CD4-positive, alpha-beta T cell treated with Interleukin-12 subunit alpha and Interleukin-12 subunit beta, for 1 hour (primary cell): ENCODE results near the gene CMBL.
"Not testable (repeated sequence)": the region's sequence is repeated elsewhere in the genome, so short reads cannot be mapped to it uniquely, and the experiment has no call there.

ENCODE experiments used
- DNase-seq: peaks from one replicate; pipeline ENCODE4 v3.0.0-alpha.2; 2020

CMBL gene

DNA sequence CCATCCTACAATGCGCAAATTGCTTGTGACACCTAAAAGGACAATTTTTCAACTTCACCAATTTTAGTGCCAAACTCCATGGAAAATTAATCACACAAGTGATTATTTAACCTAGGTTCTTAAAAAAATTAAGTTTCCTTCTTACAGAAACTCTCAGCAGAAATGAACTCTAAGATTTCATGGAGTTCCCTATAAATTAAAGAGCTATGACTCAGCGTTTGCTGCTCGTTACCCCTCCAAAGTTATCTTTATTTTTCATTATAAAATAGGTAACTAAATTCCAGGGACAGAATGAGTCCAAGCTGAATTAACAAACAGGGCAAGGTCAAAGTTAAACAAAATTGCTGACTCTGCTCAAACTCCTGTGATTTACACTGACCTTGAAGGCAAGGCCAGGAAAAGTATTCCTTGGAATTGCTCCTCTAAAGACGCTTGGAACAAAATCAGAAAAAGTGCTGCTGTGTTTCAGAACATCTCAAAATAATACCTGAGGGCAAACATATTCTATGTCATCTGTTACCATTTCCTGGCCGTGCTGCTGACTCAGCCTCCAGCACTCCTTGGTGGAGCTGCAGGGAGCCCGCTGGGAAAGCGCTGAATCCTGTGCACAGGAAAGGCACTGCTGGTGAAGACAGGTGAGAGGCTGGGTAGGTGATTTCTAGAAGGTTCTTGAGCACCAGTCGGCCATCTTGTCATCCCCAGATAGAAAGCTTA lies 2.5 kb upstream of the CMBL start:
- DNase-seq, result no peak

DNA sequence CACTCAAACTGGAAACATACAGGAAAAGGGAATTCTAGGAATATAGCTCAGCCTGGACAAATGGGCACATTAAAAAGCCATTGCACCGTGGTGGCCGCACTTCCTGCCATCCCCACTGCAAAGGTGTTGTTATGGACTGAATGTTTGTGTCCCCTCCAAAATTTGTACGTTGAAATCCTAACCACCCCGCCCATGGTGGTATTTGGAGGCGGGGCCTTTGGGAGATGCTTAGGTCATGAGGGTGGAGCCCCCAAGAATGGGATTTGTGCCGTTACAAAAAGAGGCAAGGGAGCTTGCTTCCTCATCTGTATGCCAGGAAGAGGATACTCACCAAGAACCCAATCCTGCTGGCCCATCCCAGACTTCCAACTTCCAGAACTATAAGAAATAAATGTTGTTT lies 1.1 kb upstream of the CMBL start:
- no peak for DNase-seq

DNA sequence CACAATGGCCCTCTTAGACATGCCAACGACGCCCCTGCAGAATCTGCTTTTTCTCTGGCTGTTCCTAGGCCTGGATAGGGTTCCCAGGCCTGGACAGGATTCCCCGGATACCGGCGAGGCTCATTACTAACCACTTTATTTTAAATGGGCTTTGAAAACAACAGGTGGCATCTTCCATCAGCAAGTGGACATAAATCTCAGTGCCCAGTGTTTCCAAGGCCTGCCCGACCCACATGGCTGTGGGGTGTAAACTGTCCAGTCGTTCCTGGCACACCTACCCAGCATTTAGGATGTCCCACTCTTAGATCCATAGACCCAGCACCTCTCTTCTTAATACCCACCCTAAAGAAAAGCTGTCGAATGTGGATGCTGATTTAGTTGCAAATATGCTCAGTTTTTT lies 896 bp downstream of the CMBL start:
- DNase-seq, result no peak

DNA sequence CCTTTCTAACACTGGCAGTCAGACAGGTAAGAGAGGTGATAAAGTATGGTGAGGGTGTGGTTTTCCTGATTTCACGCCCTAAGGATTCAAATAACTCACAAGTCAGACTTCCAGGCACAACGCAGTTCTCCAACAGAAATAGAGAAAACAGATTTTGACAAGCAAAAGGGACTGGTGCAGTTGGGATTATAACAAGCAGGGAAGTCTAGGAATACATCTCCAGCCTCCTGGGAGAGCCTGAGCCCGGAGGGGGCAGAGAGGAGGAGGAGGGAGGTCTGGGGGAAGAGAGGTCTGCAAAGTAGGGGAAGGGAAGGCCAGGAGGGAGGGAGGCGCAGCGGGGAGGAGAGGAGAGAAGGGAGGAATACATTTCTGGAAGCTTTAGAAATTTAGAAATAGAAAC lies 1.6 kb downstream of the CMBL start:
- DNase-seq, result no peak

DNA sequence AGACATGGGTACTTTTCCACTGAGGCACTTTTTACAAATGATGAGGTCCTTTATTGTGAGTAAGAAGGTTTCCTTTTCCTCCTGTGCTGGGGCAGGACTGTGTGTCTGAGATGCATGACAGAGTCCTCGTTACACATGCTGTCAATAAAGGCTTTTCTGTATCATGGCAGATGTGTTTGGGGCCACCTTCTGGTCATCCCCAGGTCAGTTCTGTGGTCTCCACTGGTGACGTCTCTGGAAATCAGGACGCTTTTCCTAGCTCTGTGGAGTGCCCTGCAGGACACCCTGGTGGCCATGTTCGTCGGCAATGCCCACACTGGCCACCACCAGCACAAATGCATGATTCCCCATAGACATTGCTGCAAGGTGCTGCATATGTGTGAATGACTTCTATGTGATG lies 2.8 kb downstream of the CMBL start:
- DNase-seq, result no peak

DNA sequence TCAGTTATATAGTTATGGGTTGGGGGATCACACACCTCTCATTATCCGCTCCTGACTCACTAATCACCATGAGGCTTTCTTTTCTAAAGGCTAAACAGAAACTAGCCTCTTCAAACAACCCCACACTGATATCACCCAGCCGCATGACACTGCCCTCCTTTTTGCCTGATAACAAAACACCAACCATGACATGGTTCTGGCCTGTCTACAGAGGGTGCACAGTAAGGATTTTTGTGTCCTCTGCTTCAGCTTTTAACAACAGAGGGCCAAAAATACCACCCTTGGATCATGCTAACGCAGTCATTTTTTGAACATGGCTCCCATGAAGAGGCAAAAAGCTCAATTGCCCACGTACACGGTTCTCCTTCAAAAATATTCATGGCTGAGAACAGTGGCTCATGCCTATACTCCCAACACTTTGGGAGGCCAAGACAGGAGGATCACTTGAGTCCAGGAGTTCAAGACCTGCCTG lies 4.0 kb downstream of the CMBL start:
- no peak for DNase-seq

DNA sequence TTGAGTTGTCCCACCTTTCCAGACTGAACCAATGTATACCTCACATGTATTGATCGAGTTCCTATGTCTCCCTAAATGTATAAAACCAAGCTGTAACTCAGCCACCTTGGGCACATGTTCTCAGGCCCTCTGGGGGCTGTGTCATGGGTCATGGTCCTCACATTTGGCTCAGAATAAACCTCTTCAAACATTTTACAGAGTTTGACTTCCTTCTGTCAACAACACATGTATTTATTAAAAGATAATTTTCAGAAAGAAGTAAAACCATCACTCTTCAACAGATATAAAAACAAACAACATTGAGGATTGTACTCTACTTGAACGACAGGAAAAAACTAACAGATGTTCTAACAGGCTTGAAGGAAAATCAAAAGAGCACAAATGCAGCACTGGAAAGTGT lies 4.5 kb downstream of the CMBL start:
- DNase-seq, result no peak

DNA sequence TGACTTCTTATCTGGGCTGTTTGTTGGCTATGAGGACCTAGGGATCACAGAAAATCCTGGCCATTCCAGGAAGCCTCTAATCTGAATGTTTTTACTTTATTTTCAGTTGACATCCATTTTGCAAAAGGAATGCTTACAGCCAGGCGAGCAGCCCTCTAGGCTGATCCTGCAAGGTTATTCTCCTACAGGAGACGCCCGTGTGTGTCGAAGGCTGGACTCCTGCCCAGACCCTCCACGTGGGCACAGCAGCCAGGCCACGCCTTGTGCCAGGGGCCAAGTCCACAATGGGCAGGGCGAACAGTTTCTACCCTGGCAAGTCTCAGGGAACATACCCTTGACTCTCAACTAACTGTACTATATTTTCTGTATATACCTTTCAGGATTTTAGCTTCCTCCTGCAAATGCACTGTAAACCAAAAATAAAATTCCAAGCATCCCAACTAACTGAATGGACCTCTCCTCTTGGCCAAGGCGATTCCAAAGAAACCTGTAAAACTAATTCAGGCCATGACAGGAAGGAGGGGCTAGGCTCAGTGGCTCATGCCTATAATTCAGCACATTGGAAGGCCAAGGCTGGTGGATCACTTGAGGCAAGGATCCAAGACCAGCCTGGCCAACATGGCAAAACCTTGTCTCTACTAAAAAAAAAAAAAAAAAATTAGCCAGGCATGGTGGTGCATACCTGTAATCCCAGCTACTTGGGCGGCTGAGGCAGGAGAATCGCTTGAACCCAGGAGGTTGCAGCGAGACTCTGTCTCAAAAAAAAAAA lies 5.7 kb downstream of the CMBL start:
- no peak for DNase-seq

DNA sequence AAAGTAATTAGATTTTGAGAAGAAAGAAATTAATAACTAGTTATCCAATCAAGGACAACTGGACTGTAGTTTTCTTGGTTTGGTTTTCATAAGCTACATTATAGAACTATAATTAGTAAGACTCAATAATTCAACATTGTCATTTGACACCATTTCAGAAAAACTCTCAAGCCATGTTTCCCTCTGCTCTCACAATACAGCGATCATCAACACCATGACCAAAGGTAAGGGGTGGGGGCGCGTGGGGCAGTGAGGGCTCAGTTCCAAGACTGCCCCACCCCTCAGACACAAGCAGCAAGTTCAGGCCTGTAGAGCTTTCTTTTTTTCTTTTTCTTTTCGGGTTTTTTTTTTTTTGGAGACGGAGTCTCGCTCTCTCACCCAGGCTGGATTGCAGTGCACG lies 6.4 kb downstream of the CMBL start:
- DNase-seq, result no peak

DNA sequence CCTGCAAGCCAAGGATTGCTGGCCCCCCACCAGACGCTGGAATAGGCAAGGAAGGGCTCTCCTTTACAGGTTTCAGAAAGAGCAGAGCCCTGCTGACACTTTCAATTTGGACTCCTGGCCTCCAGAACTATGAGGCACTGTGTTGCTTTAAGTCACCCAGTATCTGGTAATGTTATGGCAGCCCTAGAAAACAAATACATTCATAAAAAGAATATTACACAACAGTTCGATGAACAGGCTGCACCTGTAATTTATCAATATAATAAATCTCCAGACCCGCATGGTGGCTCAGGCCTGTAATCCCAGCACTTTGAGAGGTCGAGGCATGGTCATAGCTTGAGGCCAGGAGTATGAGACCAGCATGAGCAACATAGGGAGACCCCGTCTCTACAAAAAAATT lies 7.5 kb downstream of the CMBL start:
- DNase-seq, result no peak

DNA sequence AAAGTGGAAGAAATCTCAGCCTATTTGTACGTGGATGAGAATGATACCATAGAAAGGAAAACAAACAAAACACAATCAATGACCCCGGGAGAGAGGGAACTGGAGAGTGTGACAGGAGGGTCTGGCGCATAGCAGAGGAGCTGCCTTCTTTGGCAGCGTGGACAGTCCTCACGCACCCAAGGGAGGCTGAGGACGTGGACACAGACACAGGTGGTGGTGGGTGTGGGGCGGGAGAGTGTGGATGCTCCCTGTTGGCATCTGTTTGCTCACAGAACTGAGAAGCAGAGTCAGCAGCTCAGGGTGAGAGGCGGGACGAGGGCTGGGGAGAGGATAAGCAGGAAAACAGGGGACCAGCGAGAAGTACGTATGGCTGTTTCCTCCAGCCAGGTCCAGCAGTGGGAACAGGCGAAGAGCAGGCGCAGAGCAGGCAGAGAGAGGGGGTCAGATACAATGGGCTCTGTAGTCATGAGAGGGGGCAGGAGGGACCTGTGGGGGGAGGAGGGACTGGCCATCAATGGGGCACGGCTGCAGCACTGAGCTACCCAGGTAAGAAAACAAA lies 10.0 kb downstream of the CMBL start:
- no peak for DNase-seq

DNA sequence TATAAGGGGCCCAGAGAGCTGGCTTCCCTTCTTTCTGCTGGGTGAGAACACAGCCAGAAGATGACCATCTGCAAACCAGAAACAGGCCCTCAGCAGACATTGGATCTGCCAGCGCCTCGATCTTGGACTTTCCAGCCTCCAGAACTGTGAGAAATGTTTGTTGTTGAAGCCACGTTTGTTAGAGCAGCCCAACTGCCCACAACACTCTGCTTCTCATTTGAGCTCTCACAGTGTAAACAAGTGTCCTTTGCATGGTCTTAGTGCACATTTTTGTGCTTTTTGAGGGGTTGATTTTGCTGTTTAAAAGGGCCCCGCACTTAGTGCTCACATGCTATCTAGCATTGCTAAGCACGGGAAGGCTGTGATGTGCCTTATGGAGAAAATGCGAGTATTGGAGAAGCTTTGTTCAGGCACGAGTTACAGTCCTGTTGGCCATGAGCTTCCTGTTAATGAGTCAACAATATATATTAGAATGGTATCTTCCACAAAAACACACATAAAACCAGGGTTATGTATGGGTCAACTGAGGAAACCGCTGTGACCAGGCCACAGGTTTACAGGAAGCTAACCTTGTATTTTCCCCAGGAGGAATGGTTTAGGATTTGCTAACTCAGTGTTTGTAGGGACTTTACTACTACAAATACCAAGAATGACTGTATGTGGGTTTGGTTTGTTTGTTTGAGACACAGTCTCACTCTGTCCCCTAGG lies 11.9 kb downstream of the CMBL start:
- DNase-seq, result no peak

DNA sequence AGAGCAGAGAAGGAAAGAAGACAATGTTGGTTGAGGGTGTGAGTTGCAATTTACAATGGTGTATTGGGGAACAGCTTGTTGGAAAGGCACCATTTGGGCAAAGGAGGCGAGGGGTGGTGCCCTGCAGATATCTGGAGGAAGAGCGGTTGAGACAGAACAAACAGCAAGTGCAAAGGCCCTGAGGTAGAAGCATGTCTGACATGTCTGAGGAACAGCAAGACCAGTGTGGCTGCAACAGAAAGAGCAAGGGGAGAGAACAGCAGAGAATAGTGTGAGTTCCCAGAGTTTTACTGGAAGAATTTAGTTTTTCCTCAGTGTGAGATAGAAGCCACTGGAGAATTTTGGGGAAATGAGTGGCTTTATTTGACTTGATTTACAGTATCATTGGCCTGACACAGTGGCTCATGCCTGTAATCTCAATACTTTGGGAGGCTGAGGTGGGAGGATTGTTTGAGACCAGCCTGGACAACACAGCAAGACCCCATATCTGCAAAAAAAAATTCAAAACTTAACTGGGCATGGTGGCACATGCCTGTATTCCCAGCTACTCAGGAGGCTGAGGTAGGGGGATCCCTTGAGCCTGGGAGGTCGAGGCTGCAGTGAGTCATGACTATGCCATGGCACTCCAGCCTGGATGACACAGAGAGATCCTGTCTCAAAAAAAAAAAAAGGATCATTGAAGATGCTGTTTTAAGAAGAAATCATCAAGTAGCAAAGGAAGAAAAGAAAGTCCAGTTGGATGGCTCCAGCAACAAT lies 13.6 kb downstream of the CMBL start:
- no peak for DNase-seq

DNA sequence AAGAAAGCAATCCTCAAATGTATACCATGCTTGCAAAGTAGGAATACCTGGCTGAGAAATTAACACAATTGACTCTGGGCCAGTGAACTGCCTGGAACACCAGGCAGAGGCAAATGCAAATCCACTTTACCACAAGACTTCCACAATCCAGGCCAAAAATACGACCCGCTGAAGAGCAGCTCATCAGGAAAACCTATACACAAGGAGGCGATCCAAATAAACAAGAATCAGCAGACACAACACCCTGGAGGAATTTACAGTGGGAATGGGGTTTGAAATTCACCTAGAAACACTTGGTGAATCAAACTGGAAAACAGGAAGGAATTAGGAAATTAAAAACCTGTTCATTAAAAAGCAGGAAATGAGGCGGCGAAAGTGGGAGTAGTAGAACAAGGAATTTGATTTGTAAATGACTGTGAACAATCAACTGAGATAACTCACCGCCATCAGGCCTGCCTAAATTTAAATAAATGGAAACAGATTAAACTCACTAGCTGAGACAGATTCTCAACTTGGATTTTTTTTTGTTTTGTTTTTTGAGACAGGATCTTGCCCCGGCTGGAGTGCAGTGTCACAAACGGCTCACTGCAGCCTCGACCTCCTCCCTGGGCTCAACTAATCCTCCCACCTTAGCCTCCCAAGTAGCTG lies 15.9 kb downstream of the CMBL start:
- DNase-seq, result no peak

DNA sequence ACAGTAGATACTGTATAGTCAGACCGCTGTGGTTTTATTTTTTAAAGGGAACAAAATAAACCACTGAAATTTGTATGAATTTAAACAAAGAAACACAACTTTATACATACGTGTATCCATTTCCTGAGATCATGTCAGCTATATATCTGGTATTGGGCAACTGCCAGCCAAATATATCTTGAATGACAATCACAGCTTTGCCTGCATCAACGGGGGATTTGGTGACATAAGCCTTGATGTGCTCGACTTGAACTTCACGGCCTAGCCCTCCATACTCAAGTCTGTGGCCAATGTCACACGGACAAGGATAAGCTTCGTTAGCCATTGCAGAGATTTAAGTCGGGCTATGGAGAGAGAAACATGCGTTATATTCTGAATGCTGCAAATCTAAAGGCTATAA lies 17.3 kb downstream of the CMBL start:
- DNase-seq, result no peak

DNA sequence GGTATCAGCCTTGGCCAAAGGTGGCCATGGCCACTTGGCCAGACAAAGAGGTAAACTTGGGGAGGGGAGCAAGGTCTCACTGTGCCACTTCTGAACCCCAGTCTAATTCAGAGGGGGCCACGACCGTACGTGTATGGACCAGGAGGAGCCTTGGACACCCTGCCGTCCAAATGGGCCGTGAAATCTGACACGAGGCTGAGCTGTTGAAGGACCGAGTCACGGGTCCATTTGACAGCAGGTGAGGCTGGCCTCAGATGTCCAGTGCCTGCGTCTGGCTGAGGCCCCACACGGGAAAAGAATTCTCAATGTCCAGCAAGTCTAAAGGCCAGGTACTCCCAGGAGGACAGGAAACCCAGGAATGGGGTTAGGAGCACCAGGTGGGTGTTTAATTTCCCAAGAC lies 17.7 kb downstream of the CMBL start:
- no peak for DNase-seq

DNA sequence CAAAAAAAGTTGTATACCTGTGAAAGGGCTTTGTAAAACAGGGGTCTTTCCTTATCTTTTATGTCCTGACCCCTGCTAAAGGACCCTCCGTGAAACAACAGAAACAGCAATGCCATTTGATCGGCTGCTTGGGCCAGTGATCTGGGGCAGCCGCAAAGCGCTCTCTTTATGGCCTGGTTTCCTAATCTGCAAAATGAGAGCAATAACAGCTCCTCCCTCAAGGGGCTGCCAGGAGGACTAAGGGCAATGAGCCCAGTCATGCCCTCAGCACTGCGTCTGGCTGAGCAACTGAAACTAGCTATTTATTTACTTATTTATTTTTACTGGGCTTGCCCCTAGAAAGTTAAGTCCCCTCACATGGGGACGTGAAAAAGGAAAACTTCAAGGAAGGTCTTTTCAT lies 18.3 kb downstream of the CMBL start:
- DNase-seq, result no peak

DNA sequence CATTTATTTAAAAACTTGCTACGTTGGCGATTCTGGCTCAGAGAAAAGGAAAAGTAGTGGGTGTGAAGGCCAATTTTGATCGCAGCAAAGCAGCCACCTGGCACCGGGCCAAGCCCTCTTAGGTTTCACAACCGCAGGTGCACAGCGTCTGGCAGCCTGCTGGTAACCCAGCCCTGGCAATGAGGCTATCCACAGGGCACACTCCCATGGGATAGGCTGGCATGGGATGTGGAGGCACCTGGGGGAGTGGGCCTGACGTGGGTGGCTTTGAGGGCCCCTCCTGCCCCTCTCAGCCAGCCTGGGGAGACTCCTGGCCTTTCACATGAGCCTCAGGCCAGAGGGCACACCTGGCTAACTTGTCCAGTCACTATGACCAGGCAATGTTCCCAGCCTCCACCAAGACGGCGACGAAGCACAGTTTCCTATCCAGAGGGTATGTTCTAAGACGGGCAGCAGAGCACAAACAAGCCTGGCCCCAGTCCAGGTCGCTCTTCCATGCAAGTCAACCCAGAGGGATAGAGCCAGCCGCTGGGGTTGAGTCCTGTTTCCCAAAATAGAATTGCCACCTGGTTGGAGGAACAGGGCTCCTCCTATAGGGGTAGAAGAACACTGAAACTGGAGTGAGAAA lies 19.0 kb downstream of the CMBL start:
- DNase-seq, result peak; percentile 10

DNA sequence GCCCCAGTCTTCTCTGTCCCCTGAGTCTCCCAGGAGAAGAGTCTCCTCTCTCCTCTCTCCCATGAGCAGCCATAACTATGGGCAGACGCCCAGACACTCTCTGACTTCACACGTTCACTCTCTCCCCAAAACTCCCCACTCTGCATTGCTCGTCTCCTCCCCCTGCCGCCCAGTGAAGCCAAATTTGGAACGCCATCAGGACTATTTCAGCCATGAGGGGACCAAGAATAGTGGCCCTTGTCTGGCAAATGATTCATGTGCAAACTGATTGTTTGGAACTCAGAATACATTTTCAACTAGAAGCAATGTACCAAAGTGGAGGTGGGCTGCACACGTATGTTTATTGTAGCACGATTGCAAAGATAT lies 20.9 kb downstream of the CMBL start:
- no peak for DNase-seq

DNA sequence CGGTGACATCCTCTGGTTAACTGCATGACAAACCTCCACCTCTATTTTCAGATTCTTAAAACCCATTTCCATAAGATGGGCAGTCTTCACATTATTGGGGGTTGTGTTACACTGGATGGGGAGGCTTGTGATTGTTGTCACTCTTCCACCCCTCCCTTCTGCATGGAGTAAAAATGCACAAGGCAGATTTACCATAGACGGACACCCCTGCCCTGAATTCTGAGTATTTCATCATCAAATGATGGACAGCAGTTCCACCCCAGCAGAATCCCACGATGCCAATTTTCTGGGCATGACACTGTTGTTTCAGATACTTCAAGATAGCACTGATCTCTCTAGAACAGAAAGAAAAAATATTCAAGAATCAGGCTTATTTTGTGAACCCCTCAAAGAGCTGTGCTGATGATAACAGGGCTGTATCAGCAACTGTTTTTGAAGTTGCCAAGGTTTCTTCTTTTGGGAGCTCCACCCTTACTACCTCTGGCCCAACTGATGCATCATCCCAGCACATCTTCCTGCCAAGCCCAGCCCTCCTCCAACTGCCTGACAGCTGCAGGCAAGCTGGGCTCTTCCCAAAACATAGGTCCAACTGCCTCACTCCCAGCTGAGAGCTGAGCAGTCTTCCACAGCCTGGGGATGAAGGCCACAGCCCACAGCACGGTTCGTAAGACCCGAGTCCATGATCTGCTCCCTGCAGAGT lies 21.4 kb downstream of the CMBL start:
- no peak for DNase-seq

DNA sequence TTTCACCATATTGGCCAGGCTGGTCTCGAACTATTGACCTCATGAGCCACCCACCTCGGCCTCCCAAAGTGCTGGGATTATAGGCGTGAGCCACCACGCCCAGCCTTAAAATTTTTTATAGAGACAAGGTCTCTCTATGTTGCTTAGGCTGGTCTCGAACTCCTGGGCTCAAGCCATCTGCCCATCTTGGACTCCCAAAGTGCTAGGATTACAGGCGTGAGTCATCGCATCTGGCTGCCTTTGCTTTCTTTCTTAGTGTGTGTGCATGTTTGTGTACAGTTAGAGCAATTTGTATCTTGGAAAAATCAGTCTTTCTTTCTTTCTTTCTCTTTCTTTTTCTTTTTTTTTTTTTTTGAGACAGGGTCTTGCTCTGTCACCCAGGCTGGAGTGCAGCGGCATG lies 22.3 kb downstream of the CMBL start:
- DNase-seq, result not testable (repeated sequence)
